ENCODE data around the gene DPYD. TPM values are rescaled to one million over a fixed set of nuclear protein-coding genes. Genes with fewer than 3 reads are reported as not detected.

DPYD gene
- total and polyA plus RNA-seq, 4 donors: 17.7 to 99.3 (median 74.4) TPM

- Histone ChIP-seq H3K9ac (ENCODE audit: insufficient read depth in 1 of 2, low read length in 2 of 2) (no peak overlapping the region), H3K9me3 (ENCODE audit: control insufficient read depth in 4 of 4, insufficient read depth in 3 of 4, low read length in 3 of 4) (peaks cover 0 to 3% (median 0%) of the 10 kb centered on the region in 4 donors), H3K27ac (ENCODE audit: low read depth in 1 of 2, low read length in 1 of 2) (no peak overlapping the region), H3K4me3 (no peak overlapping the region), H3K36me3 (ENCODE audit: control insufficient read depth in 4 of 4, insufficient read depth in 4 of 4, low read length in 4 of 4) (peaks cover 0 to 2% (median 0%) of the 10 kb centered on the region in 4 donors), H3K27me3 (ENCODE audit: control insufficient read depth in 3 of 3, insufficient read depth in 3 of 3, low read length in 2 of 3) (no peaks in the 10 kb centered on the region), H3K4me1 (ENCODE audit: control insufficient read depth in 5 of 5, insufficient read depth in 5 of 5, low read length in 5 of 5) (peaks cover 0 to 8% (median 5%) of the 10 kb centered on the region in 5 donors)
- no peak for TF ChIP-seq CTCF (IDR thresholded peaks at IDR 0.05; ENCODE audit: control extremely low read depth, extremely low read depth)
- ATAC-seq (ENCODE audit: insufficient read depth, low FRiP score) (peak; percentile 70), DNase-seq (peak in 1 of 3 donors; percentile 40)
- 21 to 22% methylated on average over 2 of the region's 2 CpGs for WGBS, 2 donors
These were observed 19.7 kb downstream of the DPYD start for GRCh38 chr1:97901017-97901658.

GRCh38 chr1:97898948-97899347 is 21.9 kb downstream of the DPYD start:
- no peak overlapping the region for H3K27ac ChIP-seq (ENCODE audit: low read depth in 1 of 2, low read length in 1 of 2)
- H3K9me3 ChIP-seq (ENCODE audit: control insufficient read depth in 4 of 4, insufficient read depth in 3 of 4, low read length in 3 of 4): peaks cover 0 to 3% (median 0%) of the 10 kb centered on the region in 4 donors
- DNase-seq: no peak
- peaks cover 0 to 5% (median 3%) of the 10 kb centered on the region in 5 donors for H3K4me1 ChIP-seq (ENCODE audit: control insufficient read depth in 5 of 5, insufficient read depth in 5 of 5, low read length in 5 of 5)
- no peak for ATAC-seq (ENCODE audit: insufficient read depth, low FRiP score)
- no peak overlapping the region for H3K4me3 ChIP-seq
- no peaks in the 10 kb centered on the region for H3K27me3 ChIP-seq (ENCODE audit: control insufficient read depth in 3 of 3, insufficient read depth in 3 of 3, low read length in 2 of 3)
- TF ChIP-seq CTCF (IDR thresholded peaks at IDR 0.05; ENCODE audit: control extremely low read depth, extremely low read depth): no peak
- H3K36me3 ChIP-seq (ENCODE audit: control insufficient read depth in 4 of 4, insufficient read depth in 4 of 4, low read length in 4 of 4): peaks cover 0 to 2% (median 0%) of the 10 kb centered on the region in 4 donors
- no peak overlapping the region for H3K9ac ChIP-seq (ENCODE audit: insufficient read depth in 1 of 2, low read length in 2 of 2)
- WGBS, 2 donors: 77 to 88% methylated on average over 3 of the region's 3 CpGs

GRCh38 chr1:97895278-97895677 is 25.6 kb downstream of the DPYD start:
- no peak for ATAC-seq (ENCODE audit: insufficient read depth, low FRiP score)
- Histone ChIP-seq H3K9me3 (ENCODE audit: control insufficient read depth in 4 of 4, insufficient read depth in 3 of 4, low read length in 3 of 4) (peaks cover 0 to 3% (median 0%) of the 10 kb centered on the region in 4 donors), H3K27me3 (ENCODE audit: control insufficient read depth in 3 of 3, insufficient read depth in 3 of 3, low read length in 2 of 3) (no peaks in the 10 kb centered on the region), H3K4me1 (ENCODE audit: control insufficient read depth in 5 of 5, insufficient read depth in 5 of 5, low read length in 5 of 5) (peaks cover 0 to 5% (median 3%) of the 10 kb centered on the region in 5 donors), H3K36me3 (ENCODE audit: control insufficient read depth in 4 of 4, insufficient read depth in 4 of 4, low read length in 4 of 4) (peaks cover 0 to 2% (median 0%) of the 10 kb centered on the region in 4 donors), H3K9ac (ENCODE audit: insufficient read depth in 1 of 2, low read length in 2 of 2) (no peak overlapping the region), H3K27ac (ENCODE audit: low read depth in 1 of 2, low read length in 1 of 2) (no peak overlapping the region), H3K4me3 (no peak overlapping the region)
- 64 to 69% methylated on average over 1 of the region's 1 CpG for WGBS, 2 donors
- no peak for TF ChIP-seq CTCF (IDR thresholded peaks at IDR 0.05; ENCODE audit: control extremely low read depth, extremely low read depth)
- DNase-seq: no peak

Data from lung (tissue), 12 donors.